Right atrium auricular region (tissue), 2 donors: Measurements from ENCODE around the gene MAPK14. TPM values are rescaled to one million over a fixed set of nuclear protein-coding genes. Genes with fewer than 3 reads are reported as not detected.
A peak's percentile ranks its signal among the peaks of the same experiment; 100 is the strongest.

ENCODE experiments used
- DNase-seq: peaks from one replicate; pipeline ENCODE4 v3.0.0-alpha.2; 2019; ENCODE audit warnings: low spot score
- H3K27ac ChIP-seq, 2 donors: fragments of 200-600 bp; sonication (generic); 1 replicate in 1 of 2; 2 replicates in 1 of 2; pipeline ENCODE4 v1.5.1; 2016 to 2019
- H3K27me3 ChIP-seq, 2 donors: fragments of 200-600 bp; sonication (generic); one replicate each; pipeline versions ENCODE4 v1.5.1 to v1.6.0; 2017 to 2019
- H3K36me3 ChIP-seq: fragments of 200-600 bp; sonication (generic); one replicate; pipeline ENCODE4 v1.5.1; 2016
- H3K4me1 ChIP-seq, 2 donors: fragments of 200-600 bp; sonication (generic); one replicate each; pipeline versions ENCODE4 v1.5.1 to v1.6.0; 2017 to 2019
- H3K4me3 ChIP-seq, 2 donors: fragments of 200-600 bp; sonication (generic); 1 replicate in 1 of 2; 2 replicates in 1 of 2; pipeline ENCODE4 v1.5.1; 2017 to 2019; ENCODE audit warnings: mild to moderate bottlenecking in 1 of 2, moderate library complexity in 1 of 2
- H3K9me3 ChIP-seq, 2 donors: fragments of 200-600 bp; sonication (generic); one replicate each; pipeline ENCODE4 v1.5.1; 2019
- CTCF ChIP-seq, 2 donors: fragments of 200-600 bp; sonication (generic); IDR thresholded peaks; one replicate each; pipeline ENCODE4 v1.5.1; 2019; ENCODE audit warnings: antibody characterized with exemption in 2 of 2
- total RNA-seq, 2 donors: library from RNA; depleted of rRNA; stranded (reverse); fragments of >200 nt; gene quantifications; one replicate each; pipeline ENCODE4 v1.1.0, GENCODE V29; 2016

The MAPK14 gene
- total RNA-seq, 2 donors from 2014 or later, result 39.1 to 46.7 TPM

- Histone ChIP-seq H3K4me1 (peaks cover 0 to 35% of the 10 kb centered on the region in 2 donors), H3K4me3 (no peak overlapping the region), H3K36me3 (peaks cover 12% of the 10 kb centered on the region), H3K9me3 (no peaks in the 10 kb centered on the region), H3K27me3 (no peaks in the 10 kb centered on the region), H3K27ac (no peak overlapping the region)
- TF ChIP-seq CTCF (IDR thresholded peaks at IDR 0.05), result no peak
- no peak for DNase-seq
Measured at GRCh38 chr6:36071281-36071680, 43.7 kb downstream of the MAPK14 start.

DNA sequence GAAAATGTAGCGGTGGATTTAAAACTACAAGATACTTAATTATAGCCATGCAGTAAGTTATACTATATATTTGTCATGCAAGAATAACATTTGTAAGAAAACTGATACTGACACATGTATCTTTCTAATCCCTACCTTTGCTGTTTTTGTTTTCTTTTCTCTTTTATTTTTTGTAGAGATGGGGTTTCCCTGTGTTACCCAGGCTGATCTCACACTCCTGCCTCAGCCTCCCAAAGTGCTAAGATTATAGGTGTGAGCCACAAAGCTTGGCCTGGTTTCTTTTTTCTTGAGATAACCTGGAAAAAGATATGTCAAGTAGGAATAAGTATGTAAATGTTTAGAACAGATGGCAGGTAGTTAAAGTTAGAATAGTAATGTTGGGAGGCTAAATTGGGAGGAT lies 44.1 kb downstream of the MAPK14 start:
- Histone ChIP-seq H3K27ac (no peak overlapping the region), H3K4me1 (peaks cover 0 to 31% of the 10 kb centered on the region in 2 donors), H3K36me3 (peaks cover 13% of the 10 kb centered on the region), H3K4me3 (no peak overlapping the region), H3K9me3 (no peaks in the 10 kb centered on the region), H3K27me3 (no peaks in the 10 kb centered on the region)
- no peak for DNase-seq
- no peak for TF ChIP-seq CTCF (IDR thresholded peaks at IDR 0.05)

DNA sequence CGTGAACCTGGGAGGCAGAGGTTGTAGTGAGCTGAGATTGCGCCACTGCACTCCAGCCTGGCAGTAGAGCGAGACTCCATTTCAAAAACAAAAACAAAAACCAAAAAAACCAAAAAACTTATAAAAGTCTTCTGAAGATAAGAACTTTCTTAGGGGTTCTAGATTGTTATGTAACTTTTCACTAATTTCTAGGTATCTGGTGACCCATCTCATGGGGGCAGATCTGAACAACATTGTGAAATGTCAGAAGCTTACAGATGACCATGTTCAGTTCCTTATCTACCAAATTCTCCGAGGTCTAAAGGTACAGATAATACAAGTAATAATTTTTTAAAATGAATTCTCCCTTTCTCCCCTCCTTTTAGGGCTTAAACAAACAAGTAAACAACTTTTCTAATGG lies 45.1 kb downstream of the MAPK14 start:
- H3K27me3 ChIP-seq, result no peaks in the 10 kb centered on the region
- H3K4me3 ChIP-seq, result no peak overlapping the region
- H3K4me1 ChIP-seq, result peaks cover 0 to 21% of the 10 kb centered on the region in 2 donors
- H3K9me3 ChIP-seq, result no peaks in the 10 kb centered on the region
- H3K27ac ChIP-seq, result no peak overlapping the region
- no peak for DNase-seq
- peaks cover 19% of the 10 kb centered on the region for H3K36me3 ChIP-seq
- no peak for TF ChIP-seq CTCF (IDR thresholded peaks at IDR 0.05)

- Histone ChIP-seq H3K36me3 (peaks cover 25% of the 10 kb centered on the region), H3K4me3 (no peak overlapping the region), H3K4me1 (peaks cover 0 to 14% of the 10 kb centered on the region in 2 donors), H3K27me3 (no peaks in the 10 kb centered on the region), H3K27ac (no peak overlapping the region), H3K9me3 (no peaks in the 10 kb centered on the region)
- TF ChIP-seq CTCF (IDR thresholded peaks at IDR 0.05), result no peak
- DNase-seq, result no peak
Measured at GRCh38 chr6:36073587-36073986, 46.0 kb downstream of the MAPK14 start.

DNA sequence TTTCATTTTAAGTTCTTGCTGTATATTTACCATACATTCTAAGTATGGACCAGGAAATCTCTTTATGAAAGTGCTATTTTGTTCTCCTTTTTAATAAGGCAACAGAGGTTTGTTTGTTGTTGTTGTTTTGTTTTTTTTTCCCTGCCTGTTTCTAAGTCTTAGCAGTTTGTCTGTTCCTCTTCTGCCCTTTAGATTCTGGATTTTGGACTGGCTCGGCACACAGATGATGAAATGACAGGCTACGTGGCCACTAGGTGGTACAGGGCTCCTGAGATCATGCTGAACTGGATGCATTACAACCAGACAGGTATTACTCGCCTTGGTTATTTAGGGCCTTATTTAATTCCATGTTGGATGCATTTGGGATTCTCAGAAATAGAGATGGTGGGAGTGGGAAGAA lies 48.0 kb downstream of the MAPK14 start:
- Histone ChIP-seq H3K9me3 (no peaks in the 10 kb centered on the region), H3K4me1 (no peaks in the 10 kb centered on the region), H3K36me3 (peaks cover 39% of the 10 kb centered on the region), H3K27me3 (no peaks in the 10 kb centered on the region), H3K4me3 (no peak overlapping the region), H3K27ac (no peak overlapping the region)
- TF ChIP-seq CTCF (IDR thresholded peaks at IDR 0.05), result peak in 1 of 2 donors; percentile 13
- no peak for DNase-seq
